Measurements from ENCODE around the gene MFF. TPM values are rescaled to one million over a fixed set of nuclear protein-coding genes. Genes with fewer than 3 reads are reported as not detected.

Gene MFF
- total RNA-seq, 4 donors from 2014 or later, result 94.5 to 151 (median 131) TPM

GRCh38 chr2:227394401-227394800 lies 69.3 kb downstream of the MFF start:
- Histone ChIP-seq H3K27me3 (no peaks in the 10 kb centered on the region), H3K27ac (no peak overlapping the region), H3K4me1 (no peaks in the 10 kb centered on the region), H3K9me3 (no peaks in the 10 kb centered on the region), H3K4me3 (no peak overlapping the region), H3K36me3 (no peaks in the 10 kb centered on the region)
- no peak for ATAC-seq
- no peak for DNase-seq
- in situ Hi-C loops (cut with MboI; ENCODE audit: low sequenced_read_pairs in 4 of 4) (no loop called here), intact Hi-C loops (cut with DNase I; ENCODE audit: low total_unique reads) (no loop called here)
- TF ChIP-seq, protein P1, sequence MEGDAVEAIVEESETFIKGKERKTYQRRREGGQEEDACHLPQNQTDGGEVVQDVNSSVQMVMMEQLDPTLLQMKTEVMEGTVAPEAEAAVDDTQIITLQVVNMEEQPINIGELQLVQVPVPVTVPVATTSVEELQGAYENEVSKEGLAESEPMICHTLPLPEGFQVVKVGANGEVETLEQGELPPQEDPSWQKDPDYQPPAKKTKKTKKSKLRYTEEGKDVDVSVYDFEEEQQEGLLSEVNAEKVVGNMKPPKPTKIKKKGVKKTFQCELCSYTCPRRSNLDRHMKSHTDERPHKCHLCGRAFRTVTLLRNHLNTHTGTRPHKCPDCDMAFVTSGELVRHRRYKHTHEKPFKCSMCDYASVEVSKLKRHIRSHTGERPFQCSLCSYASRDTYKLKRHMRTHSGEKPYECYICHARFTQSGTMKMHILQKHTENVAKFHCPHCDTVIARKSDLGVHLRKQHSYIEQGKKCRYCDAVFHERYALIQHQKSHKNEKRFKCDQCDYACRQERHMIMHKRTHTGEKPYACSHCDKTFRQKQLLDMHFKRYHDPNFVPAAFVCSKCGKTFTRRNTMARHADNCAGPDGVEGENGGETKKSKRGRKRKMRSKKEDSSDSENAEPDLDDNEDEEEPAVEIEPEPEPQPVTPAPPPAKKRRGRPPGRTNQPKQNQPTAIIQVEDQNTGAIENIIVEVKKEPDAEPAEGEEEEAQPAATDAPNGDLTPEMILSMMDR (IDR thresholded peaks at IDR 0.05 in 4 of 5, conservative IDR thresholded peaks at IDR 0.05 in 1 of 5), result no peak

DNA sequence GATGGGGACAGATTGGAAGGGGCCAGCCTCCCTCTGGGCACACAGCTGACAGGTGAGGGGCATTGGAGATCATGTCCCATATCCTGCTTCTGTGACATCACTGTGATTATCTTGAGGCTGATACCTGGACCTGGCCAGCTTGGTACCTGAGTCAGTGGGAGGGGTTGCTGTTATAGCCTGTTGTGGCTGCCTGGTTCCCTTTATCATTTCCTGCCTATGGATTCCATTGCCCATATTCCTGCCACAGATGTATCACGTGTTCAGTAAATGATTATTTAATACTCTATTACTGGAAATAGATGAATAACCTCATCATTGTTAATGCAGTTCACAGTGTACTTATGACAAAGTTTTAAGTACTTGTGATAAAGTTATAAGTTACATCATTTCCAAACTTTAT lies 70.5 kb downstream of the MFF start:
- no peak overlapping the region for H3K4me3 ChIP-seq
- no peaks in the 10 kb centered on the region for H3K27me3 ChIP-seq
- DNase-seq, result no peak
- no peaks in the 10 kb centered on the region for H3K9me3 ChIP-seq
- intact Hi-C loops (cut with DNase I; ENCODE audit: low total_unique reads), result no loop called here
- in situ Hi-C loops (cut with MboI; ENCODE audit: low sequenced_read_pairs in 4 of 4), result no loop called here
- TF ChIP-seq, protein P1 (IDR thresholded peaks at IDR 0.05 in 4 of 5, conservative IDR thresholded peaks at IDR 0.05 in 1 of 5), result no peak
- TF ChIP-seq POLR2A (IDR thresholded peaks at IDR 0.05), result no peak
- no peak overlapping the region for H3K27ac ChIP-seq
- no peak for ATAC-seq
- H3K36me3 ChIP-seq, result no peaks in the 10 kb centered on the region
- no peaks in the 10 kb centered on the region for H3K4me1 ChIP-seq

- intact Hi-C loops (cut with DNase I; ENCODE audit: low total_unique reads), result no loop called here
- H3K27me3 ChIP-seq, result no peaks in the 10 kb centered on the region
- H3K27ac ChIP-seq, result no peak overlapping the region
- H3K9me3 ChIP-seq, result no peaks in the 10 kb centered on the region
- TF ChIP-seq, protein P1 (IDR thresholded peaks at IDR 0.05 in 4 of 5, conservative IDR thresholded peaks at IDR 0.05 in 1 of 5), result no peak
- TF ChIP-seq POLR2A (IDR thresholded peaks at IDR 0.05), result no peak
- ATAC-seq (no peak), DNase-seq (no peak)
- in situ Hi-C loops (cut with MboI; ENCODE audit: low sequenced_read_pairs in 4 of 4), result no loop called here
- H3K4me1 ChIP-seq, result no peaks in the 10 kb centered on the region
- H3K4me3 ChIP-seq, result no peak overlapping the region
- H3K36me3 ChIP-seq, result no peaks in the 10 kb centered on the region
These were observed 72.5 kb downstream of the MFF start for GRCh38 chr2:227397562-227397961.

GRCh38 chr2:227398684-227399670 lies 73.9 kb downstream of the MFF start:
- Histone ChIP-seq H3K4me3 (no peak overlapping the region), H3K27me3 (no peaks in the 10 kb centered on the region), H3K9me3 (no peaks in the 10 kb centered on the region), H3K4me1 (no peaks in the 10 kb centered on the region), H3K36me3 (no peaks in the 10 kb centered on the region), H3K27ac (no peak overlapping the region)
- DNase-seq (no peak), ATAC-seq (no peak)
- in situ Hi-C loops (cut with MboI; ENCODE audit: low sequenced_read_pairs in 4 of 4) (no loop called here), intact Hi-C loops (cut with DNase I; ENCODE audit: low total_unique reads) (no loop called here)
- no peak for TF ChIP-seq POLR2A (IDR thresholded peaks at IDR 0.05)
- TF ChIP-seq, protein P1 (IDR thresholded peaks at IDR 0.05 in 4 of 5, conservative IDR thresholded peaks at IDR 0.05 in 1 of 5), result no peak

Measured in gastrocnemius medialis (tissue), 4 donors.